Ishikawa (cell line): ENCODE results near the gene TNS1.

Experiments used
- EP300 ChIP-seq: IDR thresholded peaks from 2 replicates; pipeline ENCODE4 v1.6.1; 2012; ENCODE audit warnings: borderline replicate concordance
- FOXM1 ChIP-seq: IDR thresholded peaks from 2 replicates; pipeline ENCODE4 v1.6.1; 2012; ENCODE audit warnings: low read depth, borderline replicate concordance
- RAD21 ChIP-seq: IDR thresholded peaks from 2 replicates; pipeline ENCODE4 v1.6.1; 2012; ENCODE audit warnings: low read depth
- REST ChIP-seq: IDR thresholded peaks from 2 replicates; pipeline ENCODE4 v1.6.1; 2012; ENCODE audit warnings: low read depth, mild to moderate bottlenecking
- TAF1 ChIP-seq: IDR thresholded peaks from 2 replicates; pipeline ENCODE4 v1.6.1; 2012; ENCODE audit warnings: low read depth, mild to moderate bottlenecking
- YY1 ChIP-seq: IDR thresholded peaks from 2 replicates; pipeline ENCODE4 v1.6.1; 2012; ENCODE audit warnings: low read depth
- ZBTB7A ChIP-seq: IDR thresholded peaks from 2 replicates; pipeline ENCODE4 v1.6.1; 2012; ENCODE audit warnings: low read depth
- TF ChIP-seq, protein P1 (sequence below): IDR thresholded peaks from 2 replicates; pipeline ENCODE4 v1.6.1; 2012

DNA sequence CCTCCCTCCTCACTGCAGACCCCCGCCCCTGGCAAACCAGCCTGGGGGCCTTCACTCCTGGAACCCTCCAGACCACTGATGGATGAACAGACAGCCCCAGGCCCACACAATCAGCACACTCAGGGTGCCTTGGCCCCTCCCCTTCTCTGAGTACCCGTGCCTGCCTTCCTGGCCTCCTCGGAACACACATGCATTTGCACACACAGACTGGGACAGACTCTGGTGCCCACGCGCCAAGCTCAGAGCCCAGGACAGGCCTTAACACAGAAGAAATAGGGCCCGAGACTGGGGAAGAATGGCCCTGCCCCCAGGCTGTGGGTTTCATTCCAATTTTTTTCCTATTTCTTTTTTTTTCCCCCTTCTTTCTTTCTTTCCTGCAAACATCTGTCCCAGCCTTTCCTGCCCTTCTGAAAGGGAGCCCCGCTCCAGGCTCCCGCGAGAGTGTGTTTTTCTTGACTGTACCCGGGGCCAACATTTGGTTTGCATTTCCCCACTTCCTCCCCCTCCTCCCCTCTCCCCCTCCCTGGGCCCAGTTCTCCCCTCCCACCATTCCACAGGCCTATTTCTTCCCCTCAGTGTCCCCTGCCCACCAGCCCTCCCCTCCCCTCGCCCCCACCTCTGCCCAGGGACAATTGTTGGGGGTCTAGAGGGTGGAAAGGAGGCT, 618 bp upstream of the TNS1 start:
- no peak for TF ChIP-seq ZBTB7A
- TF ChIP-seq REST: no peak
- TF ChIP-seq, protein P1, sequence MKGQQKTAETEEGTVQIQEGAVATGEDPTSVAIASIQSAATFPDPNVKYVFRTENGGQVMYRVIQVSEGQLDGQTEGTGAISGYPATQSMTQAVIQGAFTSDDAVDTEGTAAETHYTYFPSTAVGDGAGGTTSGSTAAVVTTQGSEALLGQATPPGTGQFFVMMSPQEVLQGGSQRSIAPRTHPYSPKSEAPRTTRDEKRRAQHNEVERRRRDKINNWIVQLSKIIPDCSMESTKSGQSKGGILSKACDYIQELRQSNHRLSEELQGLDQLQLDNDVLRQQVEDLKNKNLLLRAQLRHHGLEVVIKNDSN: no peak
- TF ChIP-seq TAF1: no peak
- no peak for TF ChIP-seq RAD21
- TF ChIP-seq EP300: no peak
- no peak for TF ChIP-seq YY1
- TF ChIP-seq FOXM1: no peak
